GM21737 (cell line): ENCODE results near the gene ZNF771.
"Not testable (repeated sequence)": the region's sequence is repeated elsewhere in the genome, so short reads cannot be mapped to it uniquely, and the experiment has no call there.

Source experiments
- ATAC-seq: cut with Tn5 transposase; IDR thresholded peaks from one replicate; pipeline ENCODE4 v1.9.1; 2021; ENCODE audit warnings: mild to moderate bottlenecking, moderate library complexity; ENCODE audit not compliant: unreplicated experiment

ZNF771 gene

DNA sequence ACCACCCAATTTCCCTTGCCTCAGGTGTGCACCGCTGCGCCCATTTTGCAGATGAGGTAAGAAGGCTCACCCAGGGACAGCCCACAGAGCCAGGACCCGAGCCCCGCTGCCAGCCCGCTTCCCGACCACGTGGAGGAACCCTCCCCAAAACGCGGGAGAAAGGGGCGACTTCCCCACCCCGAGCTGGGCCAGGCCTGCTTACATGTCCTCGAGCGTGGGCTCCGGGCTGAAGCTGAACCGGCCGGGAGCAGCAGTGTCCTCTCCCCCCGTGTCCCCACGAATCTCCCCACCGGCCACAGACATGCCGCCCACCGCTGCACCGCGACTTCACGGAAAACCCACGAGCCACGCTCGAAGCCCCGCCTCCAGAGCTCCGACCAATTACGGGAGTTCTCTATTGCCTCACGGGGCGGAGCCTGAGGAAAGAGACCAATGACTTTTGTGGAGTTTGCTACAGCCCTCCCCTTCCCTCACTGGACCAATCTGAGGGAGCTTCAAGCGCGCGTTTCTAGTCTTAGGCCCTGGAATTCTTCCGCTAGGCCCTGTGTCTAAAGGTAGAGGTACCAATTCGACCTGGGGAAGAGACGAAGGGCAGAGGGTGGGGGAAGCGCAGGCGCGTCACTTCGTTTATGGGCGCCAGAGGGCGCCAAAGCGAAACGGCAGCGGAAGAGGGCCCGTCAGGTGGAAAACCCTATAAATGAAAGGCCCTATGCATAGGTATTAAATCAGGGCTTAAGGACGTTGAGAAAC, 22.4 kb downstream of the ZNF771 start, which contains the start of gene DCTPP1:
Gene DCTPP1, minus strand, starts transcription at position 353 of the 750 bp plus-strand sequence. Its CDS starts 50 bp downstream, at position 303.
- peak; percentile 97 for ATAC-seq

DNA sequence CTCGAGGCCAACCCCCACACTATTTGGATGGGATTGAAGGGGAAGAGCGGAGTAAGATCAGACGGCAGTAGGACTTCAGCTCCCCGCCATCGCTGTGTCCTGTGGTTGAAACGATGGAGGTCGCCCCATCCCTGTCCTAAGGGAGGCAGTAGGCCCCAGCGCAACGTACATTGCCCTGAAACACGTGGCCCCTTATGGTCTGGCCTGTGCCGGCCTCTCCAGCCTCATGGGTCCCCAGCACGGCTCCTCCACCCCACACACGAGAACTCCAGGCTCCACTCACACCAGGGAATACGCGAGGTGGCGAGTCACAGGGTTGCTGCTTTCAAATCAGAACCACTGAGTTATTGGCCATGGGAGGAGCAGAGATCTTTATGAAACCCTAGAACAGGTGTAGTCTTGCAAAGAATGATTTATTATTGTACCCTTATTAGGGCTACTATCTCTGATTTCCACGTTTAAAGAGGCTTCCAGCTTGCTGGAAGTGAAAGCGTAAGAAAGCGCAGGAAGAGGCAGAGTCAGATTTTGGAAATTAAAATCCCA, 23.1 kb downstream of the ZNF771 start:
- peak; percentile 4 for ATAC-seq

DNA sequence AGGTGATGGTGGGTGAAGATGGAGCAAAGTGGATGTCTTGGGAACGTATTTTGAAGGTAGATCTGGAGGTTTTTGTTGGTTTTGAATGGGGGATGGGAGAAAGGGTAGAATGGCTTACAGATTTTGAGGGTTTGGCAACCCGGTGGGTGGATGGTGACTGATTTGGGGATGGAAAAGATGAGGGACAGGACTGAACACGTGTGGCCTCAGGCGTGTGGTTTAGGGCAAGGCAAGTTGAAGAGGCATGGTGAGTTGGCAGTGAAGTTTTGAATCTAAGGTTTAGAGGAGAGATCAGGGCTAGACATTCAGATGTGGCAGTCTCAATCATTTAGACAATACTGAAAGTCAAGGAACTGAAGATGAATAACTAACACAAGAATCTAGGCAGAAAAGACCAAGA, 27.4 kb downstream of the ZNF771 start:
- ATAC-seq = no peak

DNA sequence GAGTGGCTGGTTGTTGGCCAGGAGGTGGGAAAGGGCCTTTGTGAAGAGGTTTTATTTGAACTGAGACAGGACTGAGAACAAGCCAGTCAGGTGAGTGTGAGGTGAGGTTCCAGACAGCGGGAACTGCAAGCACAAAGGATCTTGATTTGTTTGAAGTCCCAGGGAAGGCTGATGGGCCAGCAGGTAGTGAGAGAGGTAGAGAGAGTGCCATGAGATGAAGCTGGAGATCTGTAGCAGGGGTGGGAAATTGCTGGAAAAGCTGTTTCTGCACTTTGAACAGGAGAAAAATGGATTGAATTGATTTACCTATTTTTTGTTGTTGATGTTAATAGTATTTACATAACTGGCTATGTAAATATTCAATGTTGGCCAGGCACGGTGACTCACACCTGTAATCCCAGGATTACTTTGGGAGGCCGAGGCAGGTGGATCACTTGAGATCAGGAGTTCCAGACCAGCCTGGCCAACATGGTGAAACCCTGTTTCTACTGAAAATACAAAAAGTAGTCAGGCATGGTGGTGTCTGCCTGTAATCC, 30.2 kb downstream of the ZNF771 start:
- ATAC-seq = no peak

DNA sequence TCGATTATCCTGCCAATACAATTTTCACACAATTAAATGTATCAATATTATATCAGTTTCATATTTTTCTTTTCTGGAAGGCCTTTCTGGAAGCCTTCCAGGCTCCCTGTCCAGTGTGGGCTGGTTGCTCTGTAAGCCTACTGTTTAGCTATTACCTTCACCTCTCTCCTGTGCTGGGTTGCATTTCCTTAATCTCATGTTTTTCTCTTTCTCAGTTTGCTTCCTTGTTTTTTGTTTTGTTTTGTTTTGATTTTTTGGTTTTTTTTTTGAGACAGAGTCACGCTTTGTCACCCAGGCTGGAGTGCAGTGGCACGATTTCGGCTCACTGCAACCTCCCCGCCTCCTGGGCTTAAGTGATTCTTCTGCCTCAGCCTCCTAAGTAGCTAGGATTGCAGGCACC, 31.4 kb downstream of the ZNF771 start:
- ATAC-seq = no peak

DNA sequence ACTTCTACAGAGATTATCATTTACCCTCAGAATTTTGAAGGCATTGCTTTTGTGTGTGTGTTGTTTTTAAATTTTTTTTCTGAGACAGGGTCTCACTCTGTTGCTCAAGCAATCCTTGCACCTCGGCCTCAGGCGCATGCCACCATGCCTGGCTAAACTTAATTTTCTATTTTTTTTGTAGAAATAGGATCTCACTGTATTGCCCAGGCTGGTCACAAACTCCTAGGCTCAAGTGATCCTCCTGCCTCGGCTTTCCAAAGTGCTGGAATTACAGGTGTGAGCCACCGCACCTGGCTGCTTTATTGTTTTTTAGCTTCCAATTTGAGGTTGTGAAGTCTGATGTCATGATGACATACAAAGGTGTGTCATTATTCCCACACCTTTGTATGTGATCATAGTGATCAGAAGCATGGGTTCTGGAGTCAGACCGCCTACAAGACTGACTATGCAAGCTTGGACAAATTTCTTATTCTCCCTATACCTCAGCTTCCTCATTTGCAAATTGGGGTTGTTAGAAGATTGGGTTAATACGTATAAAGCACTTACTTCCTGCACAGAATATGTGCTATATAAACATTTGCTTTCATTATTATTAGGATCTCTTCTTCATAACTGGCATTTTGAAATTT, 32.4 kb downstream of the ZNF771 start:
- ATAC-seq = no peak

DNA sequence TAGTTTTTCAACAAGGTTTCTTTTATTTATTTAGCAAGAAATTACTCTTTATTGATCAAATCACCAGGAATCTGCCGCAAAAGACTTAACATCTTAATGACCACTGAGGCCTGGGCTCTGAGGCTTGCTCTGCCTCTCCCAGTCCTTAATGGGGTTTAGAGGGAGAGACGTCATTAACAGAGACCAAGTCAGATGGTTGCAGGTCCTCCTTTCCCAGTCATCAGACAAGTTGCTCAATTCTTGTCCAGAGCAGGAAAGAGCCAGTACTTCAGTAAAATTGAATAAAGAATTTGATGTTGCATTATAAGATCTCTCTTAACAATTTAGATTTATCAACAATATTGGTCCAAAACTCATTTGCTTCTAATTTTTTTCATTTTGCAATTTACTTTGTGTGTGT, 36.2 kb downstream of the ZNF771 start:
- ATAC-seq = no peak

DNA sequence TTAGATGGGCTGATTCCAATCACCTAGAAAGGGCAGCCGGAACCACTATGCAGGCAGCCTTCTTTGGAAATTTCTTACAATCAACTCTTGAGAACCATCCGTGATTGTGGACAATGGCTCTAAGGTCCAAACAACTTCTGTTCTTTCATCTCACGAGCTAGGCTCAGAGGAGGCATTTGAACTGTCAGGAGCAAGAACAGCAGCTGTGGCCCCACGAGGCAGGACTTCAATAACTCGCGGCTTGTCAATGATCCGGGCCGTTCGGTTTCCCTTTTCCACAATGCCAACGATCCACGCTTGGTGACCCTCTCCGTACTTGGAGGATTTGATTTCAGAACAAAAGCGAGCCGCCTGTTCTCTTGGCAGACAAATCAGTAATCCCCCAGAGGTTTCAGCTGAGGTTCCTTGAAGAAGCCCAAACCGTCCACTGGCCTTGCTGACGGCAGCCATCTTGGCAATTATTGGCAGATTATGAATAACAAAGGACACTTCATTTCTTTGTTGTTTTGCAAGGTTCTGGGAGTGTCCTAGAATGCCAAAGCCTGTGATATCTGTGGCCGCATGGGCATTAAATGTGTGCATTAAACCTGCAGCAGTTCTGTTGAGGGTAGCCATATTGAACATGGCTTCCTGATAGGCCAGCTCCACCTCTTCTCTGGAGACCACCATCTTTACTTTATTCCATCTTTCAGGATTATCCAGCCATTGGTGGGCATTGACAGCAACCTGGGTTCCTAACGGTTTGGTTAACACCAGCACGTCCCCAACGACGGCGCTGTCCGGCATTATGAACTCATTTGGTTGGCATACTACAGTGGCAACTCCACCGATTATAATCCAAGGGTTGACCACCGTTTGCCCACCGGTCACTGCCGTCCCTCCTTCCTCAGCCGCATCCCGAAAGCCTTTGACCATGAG, 37.1 kb downstream of the ZNF771 start:
- ATAC-seq = no peak

DNA sequence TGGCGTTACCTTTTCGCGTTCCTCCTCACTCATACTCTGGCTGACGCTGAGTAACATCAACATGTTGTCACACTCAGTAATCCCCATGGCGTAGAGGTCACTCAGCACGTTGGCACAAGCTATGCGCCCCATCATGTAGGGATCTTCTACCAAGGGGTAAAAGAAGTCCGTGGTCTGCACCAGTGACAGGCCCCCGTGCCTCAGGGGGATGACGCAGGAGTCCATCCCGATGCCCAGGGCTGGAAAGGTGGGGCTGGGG, 37.7 kb downstream of the ZNF771 start:
- no peak for ATAC-seq

DNA sequence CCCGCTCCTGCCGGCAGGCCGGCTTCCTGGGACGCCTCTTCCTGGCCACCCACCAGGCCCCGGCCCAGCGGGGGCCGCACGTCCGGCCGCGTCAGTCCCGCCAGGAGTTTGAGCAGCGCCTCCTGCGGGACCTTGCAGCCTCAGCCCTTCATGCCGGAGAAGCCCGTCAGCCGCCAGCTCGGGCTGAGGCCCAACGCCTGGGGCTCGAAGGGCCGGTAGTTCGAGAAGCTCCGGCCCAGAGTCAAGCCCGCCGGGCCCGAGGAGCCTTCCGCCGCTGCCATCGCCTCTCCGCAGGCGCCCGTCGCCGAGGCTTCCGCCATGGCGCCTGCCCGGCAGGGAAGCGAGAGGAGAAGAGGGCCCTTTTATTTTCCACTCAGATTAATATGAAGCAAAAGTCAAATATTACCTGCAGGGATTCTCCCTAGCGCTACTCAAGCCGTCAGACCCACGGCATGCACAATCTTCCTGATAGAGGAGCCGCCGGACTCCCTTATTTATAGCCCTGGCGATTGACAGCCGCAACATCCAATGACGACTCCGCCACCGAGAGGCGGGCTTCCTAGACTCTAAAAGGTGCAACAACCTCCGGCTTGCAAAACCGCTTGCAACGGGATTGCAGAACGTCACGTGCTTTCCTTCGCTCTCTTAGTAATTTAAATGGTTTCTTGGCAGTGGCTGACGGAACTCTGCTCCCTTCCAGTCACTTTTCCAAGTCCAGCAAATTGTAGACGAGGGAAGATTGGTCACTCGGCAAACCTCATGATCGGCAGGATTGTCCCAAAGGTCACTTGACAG, 38.2 kb downstream of the ZNF771 start, which contains the start of gene SEPHS2:
Gene SEPHS2, minus strand, starts transcription at position 467 of the 795 bp plus-strand sequence. Its CDS starts 147 bp downstream, at position 320.
- ATAC-seq = peak; percentile 79

DNA sequence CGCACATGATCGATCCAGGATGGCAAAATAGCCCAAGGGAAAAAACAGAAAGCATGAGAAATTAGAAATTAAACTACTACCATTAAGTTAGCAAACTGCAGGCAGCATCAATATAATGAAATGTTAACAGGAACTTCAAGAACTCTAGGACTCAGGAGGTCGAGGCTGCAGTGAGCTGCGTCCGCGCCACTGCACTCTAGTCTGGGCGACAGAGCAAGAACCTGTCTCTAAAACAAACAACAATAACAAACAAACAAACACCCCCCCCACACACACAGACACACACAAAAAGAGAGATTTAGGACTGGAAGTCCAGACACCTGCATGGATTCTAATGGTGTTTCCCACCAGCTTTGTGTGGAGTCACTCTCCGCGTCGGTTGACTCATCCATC, 38.8 kb downstream of the ZNF771 start:
- ATAC-seq = no peak

DNA sequence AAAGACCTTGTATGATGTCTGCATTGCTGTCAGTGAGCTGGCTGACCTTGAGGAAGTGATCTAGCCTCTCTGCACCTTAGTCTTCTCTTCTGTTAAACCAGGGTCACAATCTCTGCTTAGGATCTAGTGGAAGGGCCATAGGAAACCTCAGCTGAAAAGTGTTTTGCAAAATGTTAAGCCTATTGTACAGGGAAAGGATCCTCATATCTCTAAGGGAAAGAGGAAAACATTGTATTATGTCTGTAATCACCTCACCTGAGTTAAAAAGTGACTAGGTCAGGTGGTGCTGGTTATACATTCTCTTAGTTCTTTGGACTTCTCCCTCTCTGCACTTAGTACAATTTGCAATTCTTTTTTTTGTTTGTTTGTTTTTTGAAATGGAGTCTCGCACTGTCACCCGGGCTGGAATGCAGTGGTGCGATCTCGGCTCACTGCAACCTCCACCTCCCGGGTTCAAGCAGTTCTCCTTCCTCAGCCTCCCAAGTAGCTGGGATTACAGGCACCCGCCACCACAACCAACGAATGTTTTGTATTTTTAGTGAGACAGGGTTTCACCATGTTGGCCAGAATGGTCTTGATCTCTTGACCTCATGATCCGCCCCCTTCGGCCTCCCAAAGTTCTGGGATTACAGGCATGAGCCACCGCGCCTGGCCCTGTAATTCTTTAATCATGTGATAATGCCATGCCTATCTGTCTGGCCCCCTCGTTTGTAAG, 40.3 kb downstream of the ZNF771 start:
- ATAC-seq = no peak

DNA sequence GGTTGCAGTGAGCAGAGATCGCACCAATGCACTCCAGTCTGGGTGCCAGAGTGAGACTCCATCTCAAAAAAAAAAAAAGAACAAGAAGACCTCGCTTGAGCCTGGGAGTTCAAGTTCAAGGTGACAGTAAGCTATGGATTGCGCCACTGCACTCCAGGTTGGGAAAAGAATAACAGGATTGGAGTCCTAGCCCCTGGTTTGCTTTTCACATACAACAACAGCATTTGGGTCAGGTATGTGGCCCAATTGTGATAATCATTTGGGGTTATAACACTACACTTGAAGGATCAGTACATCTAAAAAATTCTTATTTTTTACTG, 41.7 kb downstream of the ZNF771 start:
- no peak for ATAC-seq

DNA sequence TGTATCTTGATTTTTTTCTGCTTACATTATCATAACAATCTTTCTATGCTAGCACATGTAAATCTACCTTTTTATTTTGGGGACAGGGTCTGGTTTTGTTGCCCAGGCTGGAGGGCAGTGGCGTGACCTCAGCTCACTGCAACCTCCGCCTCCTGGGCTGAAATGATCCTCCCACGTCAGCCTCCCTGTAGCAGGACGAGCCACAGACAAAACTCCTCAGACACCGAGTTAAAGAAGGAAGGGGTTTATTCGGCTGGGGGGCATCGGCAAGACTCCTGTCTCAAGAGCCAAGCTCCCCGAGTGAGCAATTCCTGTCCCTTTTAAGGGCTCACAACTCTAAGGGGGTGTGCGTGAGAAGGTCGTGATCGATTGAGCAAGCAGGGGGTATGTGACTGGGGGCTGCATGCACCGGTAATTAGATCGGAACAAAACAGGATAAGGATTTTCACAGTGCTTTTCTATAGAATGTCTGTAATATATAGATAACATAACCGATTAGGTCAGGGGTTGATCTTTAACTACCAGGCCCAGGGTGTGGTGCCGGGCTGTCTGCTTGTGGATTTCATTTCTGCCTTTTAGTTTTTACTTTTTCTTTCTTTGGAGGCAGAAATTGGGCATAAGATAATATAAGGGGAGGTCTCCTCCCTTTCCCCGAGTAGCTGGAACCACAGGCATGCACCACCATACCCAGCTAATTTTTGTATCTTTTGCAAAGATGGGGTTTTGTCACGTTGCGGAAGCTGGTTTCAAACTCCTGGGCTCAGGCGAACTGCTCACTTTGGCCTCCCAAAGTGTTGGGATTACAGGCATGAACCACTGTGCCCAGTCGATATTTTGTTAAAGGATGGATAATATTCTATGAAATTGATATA, 45.5 kb downstream of the ZNF771 start:
- ATAC-seq = not testable (repeated sequence)

DNA sequence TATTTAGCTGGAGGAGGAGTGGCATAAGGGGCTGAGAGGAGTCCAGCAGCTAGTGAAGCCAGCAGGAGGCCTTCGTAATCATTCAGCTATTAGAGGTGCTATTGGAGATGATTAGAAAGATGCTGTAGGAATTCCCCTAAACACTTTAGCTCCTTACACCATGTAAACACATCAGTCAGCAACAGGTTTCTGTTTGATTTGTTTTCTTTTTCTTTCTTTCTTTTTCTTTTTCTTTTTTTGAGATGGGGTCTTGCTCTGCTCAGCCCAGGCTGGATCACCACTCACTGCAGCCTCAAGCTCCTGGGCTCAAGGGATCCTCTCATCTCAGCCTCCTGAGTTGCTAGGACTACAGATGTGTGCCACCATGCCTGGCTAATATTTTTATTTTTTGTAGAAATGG, 48.9 kb downstream of the ZNF771 start:
- no peak for ATAC-seq

DNA sequence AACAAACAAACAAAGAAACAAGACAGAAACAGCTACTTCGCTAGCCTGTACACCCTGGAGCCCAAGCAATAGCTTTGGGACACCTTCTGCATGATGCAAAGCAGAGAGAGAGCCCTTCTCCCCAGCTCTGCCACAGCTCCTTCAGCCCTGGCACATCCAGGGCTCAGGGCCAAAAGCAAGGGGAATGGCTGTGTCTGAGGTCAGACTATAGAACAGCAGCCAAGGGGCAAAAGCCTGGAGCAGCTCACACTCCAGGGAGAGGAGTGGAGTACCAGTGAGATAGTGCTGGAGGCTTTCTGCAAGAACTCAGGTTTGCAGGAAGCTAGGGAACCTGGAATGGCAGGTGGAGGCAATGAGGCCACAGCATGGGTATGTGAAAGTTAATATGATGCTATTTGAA, 49.9 kb downstream of the ZNF771 start:
- ATAC-seq = no peak

DNA sequence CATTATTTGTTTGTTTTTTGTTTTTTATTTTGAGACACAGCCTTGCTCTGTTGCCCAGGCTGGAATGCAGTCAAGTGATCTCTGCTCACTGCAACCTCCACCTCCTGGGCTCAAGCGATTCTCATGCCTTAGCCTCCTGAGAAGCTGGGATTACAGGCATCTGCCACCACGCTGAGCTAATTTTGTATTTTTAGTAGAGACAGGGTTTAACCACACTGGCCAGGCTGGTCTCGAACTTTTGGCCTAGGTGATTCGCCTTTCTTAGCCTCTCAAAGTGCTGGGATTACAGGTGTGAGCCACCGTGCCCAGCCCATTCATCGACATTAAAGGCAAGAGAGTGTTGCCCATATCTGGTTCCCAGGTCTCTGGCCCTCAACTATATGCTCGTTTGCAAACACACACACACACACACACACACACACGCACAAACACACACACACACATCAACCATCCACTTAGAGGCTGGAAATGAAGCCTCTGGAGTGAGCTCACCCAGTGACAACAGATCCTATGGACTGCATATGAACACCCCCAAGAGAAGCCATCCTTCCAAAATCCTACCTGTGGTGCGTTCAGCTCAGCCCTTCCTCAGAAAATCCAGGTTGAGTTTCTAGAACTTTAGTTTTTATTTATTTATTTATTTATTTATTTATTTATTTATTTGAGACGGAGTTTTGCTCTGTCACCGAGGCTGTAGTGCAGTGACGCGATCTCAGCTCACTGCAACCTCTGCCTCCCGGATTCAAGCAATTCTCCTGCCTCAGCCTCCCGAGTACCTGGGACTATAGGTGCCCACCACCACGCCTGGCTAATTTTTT, 50.5 kb downstream of the ZNF771 start:
- no peak for ATAC-seq
